OCI-LY1 (cell line): ENCODE measurements around the gene PXDN.
"Not testable (repeated sequence)": the region's sequence is repeated elsewhere in the genome, so short reads cannot be mapped to it uniquely, and the experiment has no call there.

Experiments used
- H2AFZ ChIP-seq: fragments of 200-600 bp; sonication (generic), shearing (Covaris generic); 2 replicates; pipeline ENCODE4 v1.6.0; 2014; ENCODE audit warnings: antibody characterized with exemption, mild to moderate bottlenecking, low read length
- H3F3A ChIP-seq: fragments of 200-600 bp; sonication (generic), shearing (Covaris generic); 2 replicates; pipeline ENCODE4 v1.6.0; 2014; ENCODE audit warnings: mild to moderate bottlenecking, antibody characterized with exemption, low read length, moderate library complexity; ENCODE audit not compliant: insufficient read depth
- H3K27ac ChIP-seq: fragments of 200-600 bp; sonication (generic); 2 replicates; pipeline ENCODE4 v1.5.1; 2014; ENCODE audit warnings: low read length, mixed run types, mild to moderate bottlenecking, low read depth; ENCODE audit not compliant: poor library complexity, severe bottlenecking
- H3K27me3 ChIP-seq: fragments of 200-600 bp; sonication (generic); 2 replicates; pipeline ENCODE4 v1.6.0; 2014; ENCODE audit warnings: antibody characterized with exemption, mild to moderate bottlenecking, low read length, moderate library complexity; ENCODE audit not compliant: insufficient read depth
- H3K36me3 ChIP-seq: fragments of 200-600 bp; sonication (generic); 2 replicates; pipeline ENCODE4 v1.6.1; 2014; ENCODE audit warnings: mild to moderate bottlenecking, antibody characterized with exemption, low read length, moderate library complexity, mixed read lengths; ENCODE audit not compliant: insufficient read depth
- H3K4me1 ChIP-seq: fragments of 200-600 bp; sonication (generic); 2 replicates; pipeline ENCODE4 v1.5.1; 2014; ENCODE audit warnings: mild to moderate bottlenecking, low read length, moderate library complexity; ENCODE audit not compliant: insufficient read depth, severe bottlenecking
- H3K4me2 ChIP-seq: fragments of 200-600 bp; sonication (generic), shearing (Covaris generic); 2 replicates; pipeline ENCODE4 v1.6.1; 2014; ENCODE audit warnings: low read length
- H3K4me3 ChIP-seq: fragments of 200-600 bp; sonication (generic); 2 replicates; pipeline ENCODE4 v1.5.1; 2014; ENCODE audit warnings: low read length, low read depth, mild to moderate bottlenecking, mixed read lengths; ENCODE audit not compliant: poor library complexity, severe bottlenecking
- H3K79me2 ChIP-seq: fragments of 200-600 bp; shearing (Covaris generic); 2 replicates; pipeline ENCODE4 v1.6.1; 2016; ENCODE audit warnings: mixed run types, low read length, mixed read lengths; ENCODE audit not compliant: insufficient read depth
- H3K9ac ChIP-seq: fragments of 200-600 bp; sonication (generic), shearing (Covaris generic); 2 replicates; pipeline ENCODE4 v1.6.1; 2014; ENCODE audit warnings: mild to moderate bottlenecking, low read length, mixed read lengths
- H3K9me2 ChIP-seq: fragments of 200-600 bp; sonication (generic), shearing (Covaris generic); 2 replicates; pipeline ENCODE4 v1.6.1; 2014; ENCODE audit warnings: low read depth, mild to moderate bottlenecking, low read length, mixed read lengths
- H3K9me3 ChIP-seq: fragments of 200-600 bp; shearing (Covaris generic); 2 replicates; pipeline ENCODE4 v1.6.1; 2014; ENCODE audit warnings: low read length, mixed read lengths
- H4K20me1 ChIP-seq: fragments of 200-600 bp; sonication (generic), shearing (Covaris generic); 2 replicates; pipeline ENCODE4 v1.6.0; 2016; ENCODE audit warnings: mild to moderate bottlenecking, low read length; ENCODE audit not compliant: insufficient read depth
- EZH2 ChIP-seq: fragments of 200-600 bp; sonication (generic), shearing (Covaris generic); IDR thresholded peaks from 2 replicates; pipeline ENCODE4 v1.8.0; 2017; ENCODE audit warnings: borderline replicate concordance, mixed run types, mild to moderate bottlenecking, antibody characterized with exemption, low read length, moderate library complexity, mixed read lengths
- TF ChIP-seq, protein P1 (sequence below): fragments of 200-600 bp; sonication (generic), shearing (Covaris generic); IDR thresholded peaks from 2 replicates; pipeline ENCODE4 v1.5.1; 2017; ENCODE audit warnings: mild to moderate bottlenecking, antibody characterized with exemption, low read length, moderate library complexity, mixed read lengths

The PXDN gene

GRCh38 chr2:1738163-1738562, 6.2 kb downstream of the PXDN start:
- Histone ChIP-seq H4K20me1 (no peaks in the 10 kb centered on the region), H3F3A (no peaks in the 10 kb centered on the region), H2AFZ (no peak overlapping the region), H3K36me3 (no peaks in the 10 kb centered on the region), H3K27me3 (no peaks in the 10 kb centered on the region), H3K9me3 (no peaks in the 10 kb centered on the region), H3K4me3 (no peak overlapping the region), H3K4me2 (no peak overlapping the region), H3K9ac (no peak overlapping the region), H3K27ac (no peak overlapping the region), H3K4me1 (no peaks in the 10 kb centered on the region), H3K79me2 (no peaks in the 10 kb centered on the region), H3K9me2 (no peaks in the 10 kb centered on the region)
- TF ChIP-seq, protein P1, sequence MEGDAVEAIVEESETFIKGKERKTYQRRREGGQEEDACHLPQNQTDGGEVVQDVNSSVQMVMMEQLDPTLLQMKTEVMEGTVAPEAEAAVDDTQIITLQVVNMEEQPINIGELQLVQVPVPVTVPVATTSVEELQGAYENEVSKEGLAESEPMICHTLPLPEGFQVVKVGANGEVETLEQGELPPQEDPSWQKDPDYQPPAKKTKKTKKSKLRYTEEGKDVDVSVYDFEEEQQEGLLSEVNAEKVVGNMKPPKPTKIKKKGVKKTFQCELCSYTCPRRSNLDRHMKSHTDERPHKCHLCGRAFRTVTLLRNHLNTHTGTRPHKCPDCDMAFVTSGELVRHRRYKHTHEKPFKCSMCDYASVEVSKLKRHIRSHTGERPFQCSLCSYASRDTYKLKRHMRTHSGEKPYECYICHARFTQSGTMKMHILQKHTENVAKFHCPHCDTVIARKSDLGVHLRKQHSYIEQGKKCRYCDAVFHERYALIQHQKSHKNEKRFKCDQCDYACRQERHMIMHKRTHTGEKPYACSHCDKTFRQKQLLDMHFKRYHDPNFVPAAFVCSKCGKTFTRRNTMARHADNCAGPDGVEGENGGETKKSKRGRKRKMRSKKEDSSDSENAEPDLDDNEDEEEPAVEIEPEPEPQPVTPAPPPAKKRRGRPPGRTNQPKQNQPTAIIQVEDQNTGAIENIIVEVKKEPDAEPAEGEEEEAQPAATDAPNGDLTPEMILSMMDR = no peak
- no peak for TF ChIP-seq EZH2

DNA sequence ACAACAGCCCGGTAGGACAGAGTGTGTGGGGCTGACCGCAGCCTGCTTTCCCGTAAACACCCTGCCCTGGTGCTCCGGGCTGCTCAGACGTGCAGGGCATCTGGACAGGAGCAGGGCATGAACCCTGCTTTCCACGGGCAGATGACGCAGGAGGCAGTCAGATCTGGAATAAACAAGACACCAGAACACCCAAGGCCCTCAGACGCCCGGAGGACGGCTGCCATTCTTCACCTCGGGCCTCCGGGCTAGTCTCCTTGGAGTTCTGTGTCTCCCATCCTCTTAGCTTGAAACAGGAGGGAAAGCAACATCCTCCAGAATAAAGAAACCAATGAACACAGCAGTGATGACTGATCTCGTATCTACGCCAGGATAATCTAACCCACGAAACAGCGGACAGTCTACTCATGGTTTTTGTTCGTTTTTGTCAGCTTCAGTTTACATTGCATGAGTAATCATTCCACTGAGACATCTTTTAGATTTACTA, 7.3 kb downstream of the PXDN start:
- Histone ChIP-seq H3K27me3 (no peaks in the 10 kb centered on the region), H3K9me2 (no peaks in the 10 kb centered on the region), H3K4me1 (no peaks in the 10 kb centered on the region), H3K9me3 (no peaks in the 10 kb centered on the region), H3K27ac (no peak overlapping the region), H3K9ac (no peak overlapping the region), H3F3A (no peaks in the 10 kb centered on the region), H2AFZ (no peak overlapping the region), H3K4me3 (no peak overlapping the region), H4K20me1 (no peaks in the 10 kb centered on the region), H3K36me3 (no peaks in the 10 kb centered on the region), H3K79me2 (no peaks in the 10 kb centered on the region), H3K4me2 (no peak overlapping the region)
- TF ChIP-seq EZH2 = no peak
- TF ChIP-seq, protein P1 = no peak

- no peaks in the 10 kb centered on the region for H3K9me3 ChIP-seq
- TF ChIP-seq EZH2 = no peak
- no peak overlapping the region for H3K4me2 ChIP-seq
- H3K9ac ChIP-seq = no peak overlapping the region
- H3K4me3 ChIP-seq = no peak overlapping the region
- no peaks in the 10 kb centered on the region for H3K79me2 ChIP-seq
- no peak overlapping the region for H2AFZ ChIP-seq
- H3K27ac ChIP-seq = no peak overlapping the region
- H3K4me1 ChIP-seq = no peaks in the 10 kb centered on the region
- no peaks in the 10 kb centered on the region for H3K36me3 ChIP-seq
- H3K9me2 ChIP-seq = no peaks in the 10 kb centered on the region
- H3K27me3 ChIP-seq = no peaks in the 10 kb centered on the region
- no peaks in the 10 kb centered on the region for H3F3A ChIP-seq
- H4K20me1 ChIP-seq = no peaks in the 10 kb centered on the region
Measured at GRCh38 chr2:1736045-1736444, 8.3 kb downstream of the PXDN start.

- not testable (repeated sequence) for H3K27ac ChIP-seq, H3K4me1 ChIP-seq, H3K9ac ChIP-seq, H3K9me2 ChIP-seq, H3K9me3 ChIP-seq, H3K27me3 ChIP-seq, H3K4me2 ChIP-seq, H2AFZ ChIP-seq, H3K4me3 ChIP-seq, H3K36me3 ChIP-seq, H4K20me1 ChIP-seq, H3F3A ChIP-seq, H3K79me2 ChIP-seq
Measured at GRCh38 chr2:1733298-1733697, 11.0 kb downstream of the PXDN start.
